IPS-NIHi11 (cell line): ENCODE results near the gene CAPN15.
"Not testable (repeated sequence)": the region's sequence is repeated elsewhere in the genome, so short reads cannot be mapped to it uniquely, and the experiment has no call there.

Experiments used
- DNase-seq: peaks from one replicate; pipeline ENCODE4 v3.0.0; 2012; ENCODE audit warnings: mixed read lengths, low spot score

The CAPN15 gene

GRCh38 chr16:592518-593306 is 65.2 kb downstream of the CAPN15 start:
- DNase-seq = no peak

DNA sequence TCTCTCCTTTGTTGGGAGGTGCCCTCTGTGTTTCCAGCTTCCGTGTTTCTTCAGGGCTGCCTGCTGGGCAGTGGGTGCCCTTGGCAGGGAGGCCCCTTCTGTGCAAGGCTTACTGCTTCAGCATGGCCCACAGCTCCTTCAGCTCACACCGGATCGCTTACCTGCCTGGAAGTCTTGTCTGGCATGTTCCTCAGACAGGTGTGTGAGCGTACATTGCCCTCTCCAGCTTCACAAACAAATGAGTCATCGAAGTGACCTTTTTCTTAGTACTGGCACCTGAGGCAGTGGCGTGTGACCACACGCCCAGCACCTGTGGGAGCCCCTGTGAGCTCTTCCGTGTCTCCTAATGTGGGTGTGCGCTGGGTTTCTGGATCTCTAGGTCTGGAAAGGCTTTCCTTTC is 65.9 kb downstream of the CAPN15 start:
- no peak for DNase-seq

GRCh38 chr16:593807-594206 is 66.3 kb downstream of the CAPN15 start:
- DNase-seq = no peak

- no peak for DNase-seq
These were observed 67.6 kb downstream of the CAPN15 start for GRCh38 chr16:595094-595528.

DNA sequence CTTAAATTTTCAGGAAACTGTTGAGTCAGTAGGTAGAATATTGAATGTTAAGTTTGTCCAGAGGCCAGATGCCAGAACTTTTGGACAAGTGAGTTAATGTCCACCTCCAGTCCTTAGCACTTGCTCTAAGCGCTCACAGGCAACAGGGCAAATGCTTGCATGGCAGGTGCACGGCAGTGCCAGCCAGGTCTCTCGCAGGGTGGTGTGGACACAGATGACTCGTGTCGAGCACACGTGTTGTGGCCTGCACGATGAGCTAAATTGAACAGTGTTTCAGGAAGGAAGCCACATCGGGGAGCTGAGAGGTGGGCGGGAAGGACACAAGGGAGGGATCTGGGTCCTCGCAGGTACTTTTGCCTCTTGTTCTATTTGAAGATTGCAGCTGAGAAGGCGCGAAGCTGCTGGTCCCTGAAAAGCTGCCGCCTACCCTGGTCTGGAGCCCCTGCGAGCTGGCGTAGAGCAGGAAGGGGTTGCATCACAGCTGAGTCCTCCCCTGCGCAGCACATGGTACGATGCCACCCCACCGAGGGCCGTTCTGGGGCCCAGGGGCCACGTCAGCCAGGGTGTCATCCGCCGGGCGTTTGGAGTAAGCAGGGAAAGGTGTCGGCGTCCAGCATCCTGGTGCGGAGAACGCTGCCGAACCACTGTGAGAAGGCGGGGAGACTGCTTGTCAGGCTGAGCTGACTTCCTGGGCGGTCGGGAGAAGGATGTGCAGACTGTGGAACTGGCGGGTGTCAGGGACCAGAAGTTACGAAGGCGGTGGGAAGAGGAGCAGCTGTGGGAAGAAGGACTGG is 68.6 kb downstream of the CAPN15 start:
- DNase-seq = no peak

- no peak for DNase-seq
These were observed 69.2 kb downstream of the CAPN15 start for GRCh38 chr16:596736-597060.

GRCh38 chr16:597655-598054 is 70.1 kb downstream of the CAPN15 start:
- DNase-seq = not testable (repeated sequence)

GRCh38 chr16:598823-599739 is 71.6 kb downstream of the CAPN15 start:
- no peak for DNase-seq

DNA sequence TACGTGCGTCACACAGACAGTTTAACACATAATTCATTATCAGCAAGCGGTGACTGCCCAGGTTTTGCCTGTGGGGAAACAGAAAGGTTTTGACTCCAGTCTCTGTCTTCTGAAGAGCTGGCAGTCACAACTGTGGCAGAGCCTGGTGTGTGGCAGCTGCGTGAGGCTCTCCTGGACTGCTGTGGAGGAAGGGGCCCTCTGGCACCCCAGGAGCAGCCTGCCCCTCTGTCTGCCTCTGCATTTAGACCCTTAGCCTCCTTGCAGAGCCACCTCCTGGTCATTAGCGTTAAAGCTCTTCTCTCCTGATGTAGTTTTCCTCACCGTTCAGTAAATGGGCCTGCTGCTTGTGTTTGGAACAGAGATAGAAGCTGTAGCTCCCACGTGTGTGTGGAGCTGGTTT is 73.3 kb downstream of the CAPN15 start:
- DNase-seq = peak; percentile 76

GRCh38 chr16:603933-604332 is 76.4 kb downstream of the CAPN15 start:
- no peak for DNase-seq
